NCI-H1436 (cell line): Measurements from ENCODE around the gene CYP11A1.
"Not testable (repeated sequence)": the region's sequence is repeated elsewhere in the genome, so short reads cannot be mapped to it uniquely, and the experiment has no call there.

Source experiments
- DNase-seq: peaks from one replicate; lab custom pipeline; 2025; lab: John Stamatoyannopoulos, UW

CYP11A1 gene

DNA sequence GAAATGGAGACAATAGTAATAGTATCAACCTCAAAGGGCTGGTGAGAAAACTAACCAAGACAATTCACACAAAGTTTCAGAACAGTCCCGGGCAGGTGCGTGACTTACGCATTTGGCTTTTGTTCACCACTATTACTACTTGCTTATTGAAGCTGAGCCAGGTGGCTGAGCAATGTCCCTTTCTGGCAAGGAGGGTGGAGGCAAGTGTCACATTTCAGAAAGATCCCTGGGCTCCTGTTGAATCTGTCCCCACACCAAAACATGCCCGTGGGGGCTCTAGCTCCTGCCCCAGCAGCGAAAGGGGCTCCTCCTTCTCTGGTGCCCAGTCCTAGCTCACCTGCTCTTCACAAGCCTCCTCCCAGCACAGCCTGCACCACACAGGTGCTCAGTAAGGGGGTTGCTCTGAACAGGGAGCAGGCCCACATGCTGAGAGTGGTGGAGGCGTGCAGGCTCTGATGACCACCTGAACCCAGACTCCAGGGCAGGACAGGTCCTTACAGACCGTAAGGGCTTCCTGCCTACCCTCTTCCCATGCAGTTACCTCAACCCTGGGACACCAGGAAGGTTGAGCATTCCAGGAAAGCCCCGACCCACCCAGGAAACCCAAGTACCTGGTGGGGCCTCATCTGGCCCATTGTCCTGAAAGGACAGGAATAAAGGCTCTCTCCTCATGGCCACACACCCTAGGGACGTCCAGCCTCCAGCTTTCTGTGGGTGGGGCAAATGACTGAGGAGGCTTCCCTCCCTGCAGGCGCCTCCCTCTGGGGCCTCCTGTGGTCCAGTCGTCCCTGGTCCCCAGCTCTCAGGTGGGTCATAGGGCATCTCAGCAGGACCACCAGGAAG lies 33.7 kb upstream of the CYP11A1 start:
- DNase-seq: no peak

DNA sequence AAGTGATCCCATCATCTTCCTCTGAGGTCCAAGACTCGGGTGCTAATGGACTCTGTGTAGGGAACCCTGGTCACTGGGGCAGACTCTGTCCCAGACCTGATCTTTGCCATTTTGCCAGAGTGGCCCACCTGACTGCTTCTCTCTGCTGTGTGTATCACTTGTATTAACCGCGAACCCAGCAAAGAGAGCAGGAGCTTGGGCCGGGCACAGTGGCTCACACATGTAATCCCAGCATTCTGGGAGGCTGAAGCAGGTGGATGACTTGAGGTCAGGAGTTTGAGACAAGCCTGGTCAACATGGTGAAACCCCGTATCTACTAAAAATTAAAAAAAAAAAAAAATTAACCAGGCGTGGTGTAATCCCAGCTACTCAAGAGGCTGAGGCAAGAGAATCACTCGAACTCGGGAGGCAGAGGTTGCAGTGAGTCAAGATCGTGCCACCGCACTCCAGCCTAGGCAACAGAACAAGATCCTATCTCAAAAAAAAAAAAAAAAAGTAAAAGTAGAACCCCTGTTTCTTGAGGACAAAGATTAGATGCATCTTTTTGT lies 32.9 kb upstream of the CYP11A1 start:
- DNase-seq: no peak

DNA sequence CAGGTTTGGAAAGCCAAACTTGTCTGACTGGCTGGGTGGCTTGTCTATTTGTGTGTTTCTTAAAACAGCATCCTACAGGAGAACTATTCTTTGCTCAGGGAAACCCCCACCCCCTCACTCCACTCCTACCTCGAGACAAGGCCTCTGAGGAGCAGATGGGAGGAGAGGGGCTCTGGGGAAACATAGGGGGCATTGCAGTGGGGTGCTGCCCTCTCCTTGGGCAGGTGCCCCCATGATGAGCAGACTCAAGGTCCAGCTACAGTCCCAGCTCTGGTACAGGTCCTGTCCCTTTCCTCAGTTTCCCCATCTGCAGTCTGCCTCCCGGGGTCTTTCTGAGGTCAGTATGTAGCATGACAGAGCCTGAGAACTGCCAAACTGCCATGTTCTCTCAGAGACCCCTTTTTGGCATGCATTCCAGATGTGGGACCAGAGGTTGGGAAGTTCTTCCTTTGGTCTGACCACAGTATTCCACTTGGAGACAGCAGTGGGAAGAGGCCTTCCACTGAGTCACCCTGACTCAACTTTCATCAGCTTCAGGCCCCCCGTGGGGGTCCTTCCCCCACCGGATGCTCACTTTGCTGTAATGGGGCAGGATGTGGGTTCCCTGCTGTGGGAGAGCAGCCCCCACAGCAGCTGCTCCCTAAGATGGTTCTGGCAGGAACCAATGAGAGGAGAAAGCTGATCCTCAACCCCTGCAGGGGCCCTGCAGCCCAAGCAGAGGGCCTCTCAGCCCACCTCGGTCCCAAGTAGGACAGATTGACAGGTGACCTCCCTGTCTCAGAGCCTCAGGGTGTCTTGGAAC lies 32.3 kb upstream of the CYP11A1 start:
- DNase-seq: no peak

DNA sequence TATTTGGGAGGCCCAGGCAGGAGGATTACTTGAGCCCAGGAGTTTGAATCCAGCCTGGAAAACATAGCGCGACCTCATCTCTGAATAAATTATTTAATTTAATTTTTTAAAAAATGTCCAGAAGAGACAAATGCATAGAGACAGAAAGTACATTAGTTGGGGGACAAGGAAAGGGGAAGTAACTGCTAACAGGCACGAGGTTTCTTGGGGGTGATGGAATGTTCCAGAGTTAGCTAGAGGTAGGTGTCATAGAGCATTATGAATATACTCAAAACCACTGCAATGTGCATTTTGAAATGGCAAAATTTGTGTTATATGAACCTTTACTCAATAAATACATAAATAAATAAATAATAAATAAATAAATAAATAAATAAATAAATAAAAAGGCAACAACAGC lies 31.7 kb upstream of the CYP11A1 start:
- DNase-seq: no peak

DNA sequence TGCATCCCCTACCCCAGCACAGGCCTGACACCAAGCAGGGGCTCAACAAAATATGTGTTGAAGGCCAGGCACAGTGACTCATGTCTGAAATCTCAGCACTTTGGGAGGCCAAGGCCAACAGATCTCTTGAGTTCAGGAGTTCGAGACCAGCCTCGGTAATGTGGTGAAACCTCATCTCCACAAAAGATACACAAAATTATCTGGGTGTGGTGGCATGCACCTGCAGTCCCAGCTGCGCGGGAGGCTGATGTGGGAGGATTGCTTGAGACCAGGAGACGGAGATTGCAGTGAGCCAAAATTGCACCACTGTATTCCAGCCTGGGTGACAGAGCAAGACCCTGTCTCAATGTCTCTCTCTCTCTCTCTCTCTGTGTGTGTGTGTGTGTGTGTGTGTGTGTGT lies 30.7 kb upstream of the CYP11A1 start:
- DNase-seq: no peak

DNA sequence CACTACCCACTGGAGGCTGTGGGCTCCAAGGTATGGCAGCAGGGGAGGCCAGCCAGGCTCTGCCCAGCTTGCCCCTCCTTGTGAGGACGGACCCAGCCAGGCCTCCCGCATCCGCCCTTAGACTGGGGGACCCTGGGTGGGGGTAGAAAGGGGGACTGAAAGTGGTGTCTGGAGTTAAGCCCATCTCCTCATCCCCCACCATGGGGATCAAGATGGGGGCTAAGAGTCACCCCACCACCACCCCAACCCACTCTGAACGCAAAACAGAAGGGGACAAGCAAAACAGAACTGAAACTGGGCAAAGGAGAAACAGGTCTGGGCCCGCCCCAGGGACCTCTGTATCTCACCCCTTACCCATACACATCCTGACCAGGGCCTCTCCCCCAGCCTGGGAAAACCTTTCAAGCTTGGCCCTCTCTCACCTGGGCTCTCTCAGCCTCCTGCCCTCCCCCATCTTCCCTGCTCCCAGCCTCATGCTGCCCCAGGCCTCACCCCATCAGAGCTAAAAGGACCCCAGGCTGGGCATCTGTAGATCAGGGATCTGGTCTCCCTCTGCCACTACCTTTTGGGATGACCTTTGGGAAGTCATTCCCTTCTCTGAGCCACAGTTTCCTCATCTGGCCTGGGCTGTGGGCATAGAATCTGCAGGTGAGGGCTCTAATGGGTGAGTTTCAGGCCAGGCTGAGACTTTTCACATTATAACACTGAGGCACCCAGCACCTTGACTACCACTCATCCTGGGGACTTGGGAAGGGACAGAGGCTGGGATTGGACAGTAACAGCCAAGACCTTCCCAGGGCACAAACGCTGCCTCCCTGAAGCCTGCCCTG lies 30.0 kb upstream of the CYP11A1 start:
- no peak for DNase-seq

DNA sequence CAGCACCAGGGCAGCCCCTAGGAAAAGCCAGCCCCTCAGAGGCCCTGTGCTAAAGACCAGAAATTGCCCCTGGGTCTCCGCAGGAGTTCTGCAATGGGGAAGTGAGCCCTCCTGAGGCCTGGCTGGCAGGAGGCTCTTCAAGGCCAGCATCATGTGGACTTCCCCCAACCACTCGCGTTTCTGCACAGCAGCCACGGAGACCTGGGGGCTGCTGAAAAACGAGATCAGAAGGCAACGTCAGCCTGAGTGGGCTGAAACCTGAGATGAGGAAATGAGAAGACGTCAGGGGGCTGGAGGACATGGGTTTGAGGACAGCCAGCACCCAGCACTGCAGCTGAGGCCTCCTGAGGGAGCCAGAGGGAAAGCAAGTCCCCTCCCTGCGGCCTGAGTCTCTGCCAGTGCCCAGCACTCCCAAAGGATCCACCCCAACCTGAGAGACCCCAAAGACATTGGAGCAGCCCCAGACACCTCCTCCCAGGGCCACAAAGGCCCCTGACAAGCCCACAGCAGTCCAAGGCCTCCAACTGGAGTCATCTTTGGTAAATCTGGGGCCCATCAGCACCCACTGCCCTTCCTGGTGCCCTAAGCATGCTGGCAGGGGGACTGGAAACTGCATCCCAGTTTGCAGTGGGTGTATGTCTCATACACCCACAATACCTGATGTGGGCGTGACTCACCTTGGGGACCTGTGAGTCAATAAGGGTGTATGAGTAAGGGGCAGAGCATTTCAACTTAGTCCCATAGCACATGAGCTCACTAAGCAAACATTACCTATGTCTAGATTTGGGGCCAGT lies 29.2 kb upstream of the CYP11A1 start:
- DNase-seq: no peak

DNA sequence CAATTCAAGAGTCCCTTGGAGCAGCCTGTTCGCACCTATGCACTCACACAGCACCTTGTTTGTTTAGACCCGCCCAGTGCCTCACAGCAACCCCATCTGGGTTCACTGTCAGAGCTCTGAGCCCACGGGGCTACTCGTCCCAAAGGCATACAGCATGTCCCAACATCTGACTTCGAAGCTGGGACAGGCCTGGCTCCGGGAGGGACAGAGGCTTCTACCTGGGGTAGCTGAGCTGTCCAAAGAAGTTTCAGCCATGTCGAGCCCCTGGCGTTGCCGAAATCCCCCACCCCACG lies 28.6 kb upstream of the CYP11A1 start:
- no peak for DNase-seq

DNA sequence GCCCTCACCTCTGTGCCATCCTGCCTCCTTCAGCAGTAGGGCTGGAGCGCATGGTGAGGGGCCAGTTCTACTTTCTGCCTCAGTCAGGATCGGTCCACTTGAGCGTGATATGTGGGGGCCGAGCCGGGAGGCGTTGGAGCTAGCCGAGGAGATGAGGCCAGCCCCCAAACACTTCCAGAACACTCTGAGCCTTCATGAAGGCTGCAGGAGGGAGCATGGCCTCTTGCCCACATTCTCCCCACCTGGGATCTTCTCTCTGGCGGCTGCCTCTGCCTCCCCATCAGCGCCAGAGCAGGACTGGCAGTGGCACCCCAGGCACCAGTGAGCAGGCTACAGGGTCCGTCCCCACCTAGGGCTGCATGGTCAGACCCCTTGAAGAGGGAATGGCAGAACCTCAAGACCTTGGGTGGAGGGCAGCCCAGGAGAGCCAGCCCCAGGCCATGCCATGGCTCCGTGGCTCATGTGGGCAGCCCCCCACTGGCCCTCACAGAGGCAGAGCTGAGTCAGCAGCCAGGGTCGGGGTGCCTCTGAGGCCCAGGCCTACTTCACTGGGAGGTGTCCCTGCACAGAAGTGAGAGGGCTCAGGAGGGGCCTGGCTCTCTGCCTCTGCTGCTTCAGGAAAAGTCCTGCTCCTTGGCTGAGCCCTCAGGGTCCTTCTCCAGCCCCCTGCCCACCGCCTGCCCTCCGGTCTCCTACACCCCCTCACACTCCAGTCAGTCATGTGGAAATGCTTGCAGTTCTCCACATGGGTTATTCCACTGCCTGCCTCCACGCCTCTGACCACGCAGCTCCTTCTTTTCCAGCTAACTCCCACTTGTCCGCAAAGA lies 28.1 kb upstream of the CYP11A1 start:
- DNase-seq: no peak

DNA sequence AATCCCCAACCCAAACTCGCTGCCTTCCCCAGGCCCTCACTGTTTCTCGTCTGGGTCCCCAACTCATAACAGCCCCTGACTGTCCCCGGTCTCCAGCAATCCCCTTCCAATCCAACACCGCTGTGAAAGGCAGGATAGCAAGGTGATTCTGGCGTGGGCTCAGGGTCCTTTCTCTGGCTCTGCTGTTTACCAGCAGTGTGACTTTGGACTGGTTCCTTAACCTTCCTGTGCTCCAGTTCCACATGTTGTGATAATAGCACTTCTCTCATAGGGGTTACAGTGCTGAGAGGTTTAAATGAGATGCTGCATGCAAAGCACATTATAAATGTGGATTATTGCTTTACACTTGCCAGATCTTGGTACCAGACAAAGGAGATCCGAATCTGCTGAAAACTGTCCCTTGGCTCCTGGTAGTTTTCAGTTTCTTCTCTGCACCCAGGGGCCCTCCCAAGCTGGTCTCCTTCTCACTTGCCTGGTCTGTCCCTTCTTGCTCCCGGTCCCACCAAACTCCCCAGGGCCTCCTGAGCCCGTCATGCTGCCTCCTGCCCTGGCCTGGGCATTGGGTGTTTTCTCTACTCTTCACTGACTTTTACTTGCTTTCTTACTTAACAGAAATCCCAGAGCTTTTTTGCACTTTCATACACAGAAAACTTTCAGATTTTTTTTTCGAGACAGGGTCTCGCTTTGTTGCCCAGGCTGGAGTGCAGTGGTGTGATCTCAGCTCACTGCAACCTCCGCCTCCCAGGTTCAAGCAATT lies 26.8 kb upstream of the CYP11A1 start:
- no peak for DNase-seq

DNA sequence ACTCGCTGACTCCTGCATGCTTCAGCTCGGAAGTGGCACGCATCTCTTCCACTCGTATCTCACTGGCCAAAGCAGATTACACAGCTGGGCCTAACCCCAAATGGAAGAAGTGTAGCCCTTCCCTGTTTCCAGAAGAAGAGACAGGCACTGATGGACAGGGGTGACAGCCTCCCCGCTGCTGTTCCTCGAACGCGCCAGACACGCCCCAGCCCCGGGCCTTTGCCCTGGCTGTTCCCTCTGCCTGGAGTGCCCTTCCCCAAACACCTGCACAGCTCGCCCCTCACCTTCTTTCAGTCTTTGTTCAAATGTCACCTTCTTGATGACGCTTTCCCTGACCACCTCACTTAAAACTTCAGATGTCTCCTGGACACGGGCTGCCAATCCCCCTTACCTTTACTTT lies 26.0 kb upstream of the CYP11A1 start:
- DNase-seq: no peak

DNA sequence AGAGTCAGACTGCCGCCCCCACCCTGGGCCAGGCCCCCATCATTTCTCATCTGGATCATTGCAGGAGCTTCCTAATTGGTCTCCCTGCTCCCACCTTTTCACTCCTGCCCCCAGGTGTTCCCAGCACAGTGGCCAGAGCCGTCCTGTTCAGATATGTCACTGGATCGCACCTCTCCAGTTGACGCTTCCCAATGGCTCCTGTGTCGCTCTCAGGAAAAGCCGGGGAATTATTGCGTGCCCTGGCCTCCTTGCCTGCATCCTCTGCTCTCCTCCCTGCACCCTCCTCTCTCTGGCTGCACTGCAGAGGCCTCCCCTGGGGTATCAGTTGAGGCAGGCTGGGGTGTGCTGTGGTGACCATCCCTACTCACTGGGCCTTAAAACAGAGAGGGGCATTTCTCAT lies 25.5 kb upstream of the CYP11A1 start:
- DNase-seq: no peak

DNA sequence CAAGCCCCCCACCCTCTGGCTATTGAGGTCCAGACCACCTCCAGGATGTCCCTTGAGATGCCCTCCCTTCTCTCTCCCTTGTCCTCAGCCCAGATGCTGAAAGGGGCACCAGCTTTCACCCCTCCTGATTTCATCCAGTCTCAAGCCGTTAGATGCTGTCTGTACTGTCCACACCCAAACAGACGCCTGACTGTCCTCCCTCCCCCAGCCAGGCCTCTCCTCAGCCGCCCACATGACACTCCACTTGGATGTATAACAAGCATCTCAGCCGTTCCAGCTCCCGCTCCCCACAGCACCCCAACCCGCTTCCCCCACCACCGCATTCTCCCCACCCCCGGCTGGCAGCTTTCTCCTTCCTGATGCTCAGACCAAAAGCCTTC lies 25.0 kb upstream of the CYP11A1 start:
- no peak for DNase-seq

DNA sequence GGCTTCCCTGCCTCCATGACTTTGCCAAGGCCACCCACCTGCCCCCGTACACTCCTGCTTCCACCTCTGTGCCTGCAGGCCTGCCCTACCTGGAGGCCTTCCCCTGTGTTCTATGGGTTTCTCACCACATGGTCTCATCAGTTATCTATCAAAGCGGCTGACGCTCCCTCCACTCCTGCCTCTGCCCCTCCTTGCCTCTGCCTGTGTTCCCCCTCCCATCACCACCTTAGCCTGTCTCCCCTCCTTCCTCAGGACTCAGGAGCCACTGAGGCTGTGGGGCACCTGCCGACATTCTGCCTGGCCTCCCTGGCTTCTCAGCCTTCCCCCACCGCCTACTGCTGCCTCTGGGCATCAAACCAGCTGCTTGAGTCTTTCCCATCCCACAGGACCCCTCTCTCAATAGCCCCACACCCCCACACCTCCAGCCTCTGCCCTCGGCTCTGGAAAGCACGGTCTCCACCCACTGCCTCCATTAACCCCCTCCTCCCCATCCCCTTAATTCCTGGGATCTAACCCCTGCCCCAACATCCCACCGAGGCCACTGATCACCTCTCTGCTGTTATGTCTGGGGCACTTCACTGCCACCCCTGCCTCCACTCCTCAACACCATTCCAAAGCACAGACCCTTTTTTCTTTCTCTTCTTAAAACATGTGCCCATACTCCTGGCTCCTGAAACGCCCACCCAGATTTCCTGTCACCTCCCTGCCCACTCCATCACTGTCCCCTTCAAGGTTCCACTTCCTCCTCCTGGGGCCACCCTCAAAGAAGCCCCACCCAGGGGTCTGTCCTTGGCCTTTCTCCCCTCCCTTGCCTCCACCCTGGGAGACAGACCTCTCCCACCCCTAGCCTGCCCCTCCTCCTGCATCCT lies 24.4 kb upstream of the CYP11A1 start:
- DNase-seq: no peak

DNA sequence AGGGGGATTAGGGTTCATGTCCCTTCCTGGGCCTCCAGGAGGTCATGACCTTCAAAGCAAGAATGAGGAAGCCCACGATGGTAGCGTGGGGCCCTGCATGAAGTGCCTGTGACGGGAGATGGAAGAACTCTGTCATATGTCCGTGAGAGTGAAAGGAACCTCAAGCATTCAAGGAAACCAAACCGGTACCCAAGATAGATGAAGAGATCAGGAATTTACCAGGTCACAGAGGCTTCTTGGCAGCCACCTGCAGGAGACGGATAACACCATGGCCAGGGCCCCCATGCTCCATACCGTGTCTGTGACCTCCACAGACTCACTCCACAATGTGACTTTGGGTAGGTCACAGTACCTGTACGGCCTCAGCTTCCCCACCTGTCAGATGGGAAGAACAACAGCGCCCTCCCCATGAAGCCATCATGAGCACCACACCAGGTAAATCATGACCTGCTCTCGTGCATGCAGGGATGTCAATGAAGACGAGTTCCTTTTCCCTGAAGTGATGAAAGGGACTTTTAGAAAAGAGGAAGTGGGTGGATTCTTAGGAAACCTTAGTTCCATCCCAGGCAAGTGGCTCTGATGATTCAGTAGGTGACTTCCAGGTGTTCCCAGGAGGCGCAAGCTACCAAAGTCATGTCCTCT lies 23.3 kb upstream of the CYP11A1 start:
- DNase-seq: no peak

DNA sequence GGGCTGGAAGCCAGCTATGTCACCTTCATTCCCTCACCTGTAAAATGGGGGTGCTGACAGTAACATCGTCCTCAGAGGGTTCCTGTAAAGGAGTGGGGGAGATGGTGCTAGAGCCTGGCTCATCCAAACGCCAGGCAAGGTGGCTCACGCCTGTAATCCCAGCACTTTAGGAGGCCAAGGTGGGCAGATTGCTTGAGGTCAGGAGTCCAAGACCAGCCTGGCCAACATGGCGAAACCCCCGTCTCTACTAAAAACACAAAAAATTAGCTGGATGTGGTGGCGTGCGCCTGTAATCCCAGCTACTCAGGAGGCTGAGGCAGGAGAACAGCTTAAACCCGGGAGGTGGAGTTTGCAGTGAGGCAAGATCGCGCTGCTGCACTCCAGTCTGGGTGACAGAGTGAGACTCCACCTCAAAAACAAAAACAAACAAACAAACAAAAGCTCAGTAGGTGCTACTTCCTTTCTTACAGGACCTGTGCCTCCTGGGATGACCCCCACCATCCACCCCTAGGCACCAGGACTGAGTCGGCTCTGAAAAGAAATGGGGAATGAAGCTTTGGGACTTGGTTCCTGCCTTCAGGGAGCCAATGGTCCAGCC lies 22.7 kb upstream of the CYP11A1 start:
- DNase-seq: not testable (repeated sequence)

DNA sequence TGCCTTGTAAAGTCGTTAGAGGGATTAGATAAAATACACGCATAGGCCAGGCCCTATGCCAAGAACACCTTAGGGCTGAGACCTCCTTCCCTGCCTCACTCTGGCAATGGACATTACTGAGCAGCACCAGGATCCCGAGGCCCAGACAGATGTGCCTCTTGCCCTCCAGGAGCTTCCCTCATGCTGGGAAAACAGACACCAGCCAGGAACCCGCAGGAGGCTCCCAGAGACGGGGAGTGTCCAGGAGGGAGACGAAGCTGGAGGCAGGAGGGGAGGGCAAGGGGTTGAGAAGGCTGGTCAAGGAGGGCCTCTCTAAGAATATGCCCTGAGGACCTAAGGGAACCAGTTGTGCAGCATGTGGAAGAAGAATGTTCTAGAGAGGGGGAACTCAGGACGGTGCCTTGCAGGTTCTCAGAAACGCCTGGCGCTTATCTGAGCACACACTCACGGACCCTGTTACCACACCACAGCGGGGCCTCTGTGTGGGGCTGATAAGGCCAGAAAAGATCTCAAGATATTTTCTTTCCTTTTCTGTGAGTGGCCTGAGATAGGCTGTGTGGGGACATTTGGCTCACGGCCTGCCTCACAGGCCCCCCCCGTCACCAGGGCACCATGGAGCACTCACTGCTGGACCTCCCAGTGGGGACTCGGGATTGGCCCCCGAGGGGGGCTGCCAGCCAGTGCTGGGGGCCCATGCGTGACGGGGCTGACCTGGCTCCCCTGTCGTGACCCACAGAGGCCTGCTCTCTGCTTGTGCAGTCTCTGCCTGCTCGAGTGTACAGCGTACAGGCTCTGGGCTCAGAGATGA lies 22.0 kb upstream of the CYP11A1 start:
- no peak for DNase-seq
